Activated T-helper 17 cell treated with anti-CD3 and anti-CD28 coated beads, Interleukin-2, amount 50 U/mL, for 72 hours (primary cell): ENCODE measurements around the gene QSOX2. TPM values are rescaled to one million over a fixed set of nuclear protein-coding genes. Genes with fewer than 3 reads are reported as not detected.

Source experiments
- ATAC-seq: fragments of 150-1000 bp; cut with Tn5 transposase; replicated peaks from 2 replicates; pipeline ENCODE4 v1.10.0; 2021; ENCODE audit warnings: mild to moderate bottlenecking, moderate library complexity
- H3K27ac Mint-ChIP-seq: one replicate; pipeline ENCODE4 v1.8.0; 2022; ENCODE audit warnings: mixed read lengths
- H3K27me3 Mint-ChIP-seq: one replicate; pipeline ENCODE4 v1.8.0; 2022; ENCODE audit warnings: mixed read lengths
- H3K36me3 Mint-ChIP-seq: one replicate; pipeline ENCODE4 v1.8.0; 2022; ENCODE audit warnings: low read depth, mild to moderate bottlenecking, mixed read lengths
- H3K4me1 Mint-ChIP-seq: one replicate; pipeline ENCODE4 v1.8.0; 2022; ENCODE audit warnings: mixed read lengths
- H3K4me3 Mint-ChIP-seq: one replicate; pipeline ENCODE4 v1.8.0; 2022; ENCODE audit warnings: mild to moderate bottlenecking, mixed read lengths
- H3K9me3 Mint-ChIP-seq: one replicate; pipeline ENCODE4 v1.8.0; 2022; ENCODE audit warnings: mixed read lengths
- total RNA-seq, 2 donors: library from RNA; stranded (reverse); gene quantifications; one replicate each; pipeline ENCODE4 v1.2.3, GENCODE V29; 2022

QSOX2 gene
- total RNA-seq, 2 donors from 2014 or later = 25.9 to 28.5 TPM

DNA sequence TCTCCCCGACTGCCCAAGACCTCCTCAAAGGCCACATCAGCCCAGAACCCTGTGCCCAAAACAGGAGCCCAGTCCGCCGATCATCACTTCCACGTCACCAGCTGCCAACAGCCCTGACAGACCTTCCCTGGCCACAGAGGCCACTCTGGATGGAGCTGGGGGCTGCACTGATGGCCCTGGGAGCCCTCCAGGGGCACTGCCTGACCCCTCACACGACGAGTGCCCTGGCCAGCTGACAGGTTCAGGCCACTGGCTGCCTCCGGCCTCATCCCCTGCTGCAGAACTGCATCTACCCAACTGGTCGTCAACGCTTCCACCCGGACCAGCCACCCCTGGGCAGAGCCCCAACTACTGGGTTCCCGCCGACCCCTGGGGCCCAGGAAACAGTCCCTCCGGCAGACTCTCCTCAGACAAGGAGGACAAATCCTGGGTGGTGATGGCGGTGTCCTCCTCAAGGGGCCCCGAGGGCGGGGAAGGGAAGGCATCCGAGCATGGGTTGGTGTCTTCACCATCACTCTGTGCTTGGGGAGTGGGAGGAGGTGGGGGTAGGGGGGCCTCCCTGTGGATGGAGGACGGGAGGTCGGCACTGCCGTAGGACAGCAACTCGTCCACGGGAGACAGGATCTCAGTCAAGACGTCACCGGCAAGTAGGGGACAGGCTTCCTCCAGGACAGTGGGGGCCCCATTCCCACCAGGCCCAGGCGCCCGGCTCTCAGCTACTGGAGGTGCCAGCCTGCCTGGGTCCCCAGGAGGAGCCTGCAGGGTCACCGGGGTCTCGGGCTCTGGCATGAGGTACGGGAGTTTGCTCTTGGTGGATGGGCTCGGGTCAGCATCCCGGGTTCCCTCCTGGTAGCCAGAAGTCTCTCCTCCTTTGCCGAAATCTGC, 7.9 kb upstream of the QSOX2 start:
- no peak overlapping the region for H3K4me3 Mint-ChIP-seq
- H3K27ac Mint-ChIP-seq = no peak overlapping the region
- H3K36me3 Mint-ChIP-seq = no peaks in the 10 kb centered on the region
- no peak for ATAC-seq
- H3K27me3 Mint-ChIP-seq = no peaks in the 10 kb centered on the region
- H3K9me3 Mint-ChIP-seq = no peaks in the 10 kb centered on the region
- no peaks in the 10 kb centered on the region for H3K4me1 Mint-ChIP-seq

DNA sequence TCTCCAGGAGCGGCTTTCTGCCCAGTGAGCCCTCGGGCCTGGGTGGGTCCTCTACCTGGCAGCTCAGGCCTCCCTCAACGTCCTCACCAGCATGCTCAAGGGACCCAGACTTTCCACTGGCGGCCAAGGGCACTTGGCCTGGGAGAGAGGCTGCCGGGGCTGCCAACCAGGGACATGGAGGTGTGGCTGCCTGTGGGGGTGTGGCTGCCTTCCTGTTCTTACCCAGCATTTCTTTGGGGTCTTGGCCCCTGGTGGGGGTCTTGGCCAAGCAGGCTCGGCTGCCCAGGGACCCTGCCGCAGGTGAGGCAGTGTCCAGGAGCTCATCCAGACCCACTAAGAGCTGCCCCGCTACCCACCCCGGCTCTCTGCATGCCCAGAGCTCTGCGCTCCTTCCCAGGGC, 7.2 kb upstream of the QSOX2 start:
- Mint-ChIP-seq H3K36me3 (no peaks in the 10 kb centered on the region), H3K9me3 (no peaks in the 10 kb centered on the region), H3K27me3 (no peaks in the 10 kb centered on the region), H3K4me3 (no peak overlapping the region), H3K27ac (no peak overlapping the region), H3K4me1 (no peaks in the 10 kb centered on the region)
- no peak for ATAC-seq

DNA sequence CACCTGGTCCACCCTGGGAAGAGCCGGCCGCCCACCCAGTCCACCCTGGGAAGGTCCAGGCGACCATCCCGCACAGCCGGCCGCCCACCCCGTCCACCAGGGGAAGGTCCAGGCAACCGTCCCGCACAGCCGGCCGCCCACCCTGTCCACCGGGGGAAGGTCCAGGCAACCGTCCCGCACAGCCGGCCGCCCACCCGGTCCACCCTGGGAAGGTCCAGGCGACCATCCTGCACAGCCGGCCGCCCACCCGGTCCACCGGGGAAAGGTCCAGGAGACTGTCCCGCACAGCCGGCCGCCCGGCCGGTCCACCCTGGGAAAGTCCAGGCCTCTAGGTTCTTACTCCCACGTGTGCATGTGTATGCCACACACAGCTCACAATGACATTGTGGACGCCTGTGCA, 6.7 kb upstream of the QSOX2 start:
- Mint-ChIP-seq H3K36me3 (no peaks in the 10 kb centered on the region), H3K27ac (no peak overlapping the region), H3K27me3 (no peaks in the 10 kb centered on the region), H3K4me1 (no peaks in the 10 kb centered on the region), H3K9me3 (no peaks in the 10 kb centered on the region), H3K4me3 (no peak overlapping the region)
- ATAC-seq = no peak

DNA sequence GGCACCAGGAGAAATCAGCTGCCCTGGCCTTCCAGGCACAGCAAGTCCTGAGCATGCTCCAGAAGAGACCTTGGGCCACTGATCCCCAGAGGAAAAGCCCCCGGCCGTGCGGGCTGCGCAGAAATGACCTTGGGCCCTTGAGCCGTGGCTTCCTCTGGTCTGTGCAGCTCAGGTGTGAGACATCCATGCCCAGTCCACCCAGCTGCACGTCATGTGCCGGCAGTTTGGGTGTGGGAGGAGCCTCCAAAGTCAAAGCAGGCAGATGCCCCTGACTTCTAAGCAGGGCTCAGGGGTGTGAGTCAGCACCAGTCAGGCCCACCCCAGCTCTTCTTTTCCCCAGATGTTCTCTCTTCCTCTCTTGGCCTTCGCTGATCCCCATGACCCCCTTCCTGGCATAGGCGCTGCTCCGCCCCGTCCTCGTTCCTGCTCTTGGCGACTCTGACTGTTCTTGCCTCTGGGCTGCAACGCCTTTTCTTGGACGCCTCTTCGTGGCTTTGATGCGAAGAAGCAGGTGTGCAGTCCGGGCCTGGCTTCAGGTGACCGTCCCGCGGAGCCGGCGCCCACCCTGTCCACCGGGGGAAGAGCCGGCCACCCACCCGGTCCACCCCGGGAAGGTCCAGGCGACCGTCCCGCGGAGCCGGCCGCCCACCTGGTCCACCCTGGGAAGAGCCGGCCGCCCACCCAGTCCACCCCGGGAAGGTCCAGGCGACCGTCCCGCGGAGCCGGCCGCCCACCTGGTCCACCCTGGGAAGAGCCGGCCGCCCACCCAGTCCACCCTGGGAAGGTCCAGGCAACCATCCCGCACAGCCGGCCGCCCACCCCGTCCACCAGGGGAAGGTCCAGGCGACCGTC, 5.9 kb upstream of the QSOX2 start:
- Mint-ChIP-seq H3K36me3 (no peaks in the 10 kb centered on the region), H3K4me3 (no peak overlapping the region), H3K9me3 (no peaks in the 10 kb centered on the region), H3K4me1 (no peaks in the 10 kb centered on the region), H3K27me3 (no peaks in the 10 kb centered on the region), H3K27ac (no peak overlapping the region)
- ATAC-seq = no peak

DNA sequence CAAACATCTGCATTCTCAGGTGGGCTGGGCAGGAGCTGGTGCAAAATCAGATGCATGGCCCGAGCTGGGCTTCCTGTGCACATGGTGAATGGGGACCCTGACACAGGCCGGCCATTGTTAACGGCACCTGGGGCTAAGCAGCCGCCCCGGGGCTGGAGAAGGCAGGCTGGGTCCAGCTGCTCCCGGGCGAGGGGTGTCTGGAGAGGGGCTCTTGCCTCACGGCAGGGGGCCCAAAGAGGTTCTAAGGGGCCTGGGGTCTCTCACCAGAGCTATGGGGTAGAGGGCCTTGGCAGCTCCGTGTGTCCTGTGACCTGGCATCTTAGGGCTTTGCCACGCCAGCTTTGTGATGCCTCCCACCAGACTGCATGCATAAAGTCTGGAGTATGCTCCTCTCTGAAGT, 5.1 kb upstream of the QSOX2 start:
- Mint-ChIP-seq H3K27me3 (no peaks in the 10 kb centered on the region), H3K4me1 (no peaks in the 10 kb centered on the region), H3K36me3 (no peaks in the 10 kb centered on the region), H3K4me3 (no peak overlapping the region), H3K27ac (no peak overlapping the region), H3K9me3 (no peaks in the 10 kb centered on the region)
- ATAC-seq = no peak

DNA sequence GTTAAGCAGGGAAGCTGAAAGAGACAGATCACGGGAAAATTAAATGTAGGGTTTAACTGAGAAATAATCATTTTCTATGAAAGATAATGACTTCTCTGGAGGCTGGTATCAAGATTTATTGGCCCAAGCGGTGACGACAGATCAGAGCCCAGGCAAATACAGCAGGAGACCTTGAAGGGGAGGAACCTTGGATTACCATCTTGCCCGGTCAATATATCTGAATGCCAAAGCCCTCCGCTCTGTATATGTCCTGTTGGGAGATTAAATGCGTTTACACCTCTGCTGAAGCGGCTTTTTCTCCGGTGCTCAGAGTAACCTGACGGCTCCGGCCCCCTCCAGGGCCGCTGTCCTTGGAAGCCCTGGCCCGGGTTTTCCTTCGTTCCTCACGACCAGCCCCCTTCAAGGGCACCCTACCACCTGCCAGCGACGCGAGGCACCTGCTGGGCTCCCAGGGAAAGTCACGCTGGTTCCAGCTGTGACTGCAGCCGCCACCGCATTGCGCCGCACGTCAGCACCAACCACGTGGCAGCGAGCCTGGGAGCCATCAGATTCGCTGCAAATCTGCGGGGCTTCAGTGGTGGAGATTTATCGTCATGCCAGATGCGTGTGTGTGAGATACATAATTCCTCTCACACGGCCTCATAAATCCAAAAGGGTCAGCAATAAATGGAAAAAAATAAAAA, 4.4 kb upstream of the QSOX2 start:
- no peaks in the 10 kb centered on the region for H3K27me3 Mint-ChIP-seq
- peaks cover under 1% of the 10 kb centered on the region for H3K36me3 Mint-ChIP-seq
- H3K4me1 Mint-ChIP-seq = no peaks in the 10 kb centered on the region
- no peak overlapping the region for H3K4me3 Mint-ChIP-seq
- H3K27ac Mint-ChIP-seq = no peak overlapping the region
- no peak for ATAC-seq
- no peaks in the 10 kb centered on the region for H3K9me3 Mint-ChIP-seq

DNA sequence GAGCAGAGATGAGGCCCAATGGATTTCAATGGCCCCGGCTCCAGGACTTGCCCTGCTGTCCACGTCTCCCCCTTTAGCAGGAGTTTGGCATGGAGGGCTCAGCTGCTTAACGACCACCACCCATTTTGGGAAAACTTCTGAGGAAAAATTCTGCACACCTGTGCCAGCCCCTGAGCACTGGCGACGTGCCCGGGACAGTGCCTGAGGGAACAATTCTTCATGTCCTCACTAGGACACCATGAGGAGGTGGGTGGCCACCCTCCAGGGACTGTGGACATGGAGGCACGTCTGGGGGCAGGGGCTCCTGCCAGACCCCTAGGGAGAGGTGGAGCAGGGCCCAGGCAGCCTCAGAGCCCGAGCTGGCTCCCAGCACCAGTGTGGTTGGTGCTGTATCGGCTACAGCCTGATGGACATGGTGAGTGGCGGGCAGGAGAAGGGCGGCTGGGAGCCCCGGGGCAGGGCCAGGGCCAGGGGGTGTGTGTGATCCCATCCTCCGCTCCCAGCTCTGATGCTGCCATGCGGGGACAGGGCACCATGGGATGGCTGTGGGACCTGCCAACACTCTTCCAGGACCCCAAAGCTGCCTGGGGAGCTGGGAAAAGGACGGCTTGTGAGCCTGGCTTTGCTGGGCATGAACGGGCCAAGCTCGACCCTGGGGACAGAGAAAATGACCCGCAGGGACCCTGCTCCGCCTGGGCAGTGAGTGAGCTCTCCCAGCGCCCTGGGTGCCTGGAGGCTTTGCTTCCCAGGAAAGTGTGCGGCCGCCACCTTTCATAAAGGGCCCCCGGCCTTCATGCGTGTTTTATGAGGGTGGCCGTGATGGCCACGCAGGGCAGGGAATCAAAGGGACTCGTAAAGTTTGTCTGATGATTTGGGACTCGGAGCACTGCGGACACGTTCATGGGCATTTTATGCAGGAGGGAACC, 3.6 kb upstream of the QSOX2 start:
- no peak overlapping the region for H3K4me3 Mint-ChIP-seq
- H3K27ac Mint-ChIP-seq = no peak overlapping the region
- no peak for ATAC-seq
- H3K9me3 Mint-ChIP-seq = no peaks in the 10 kb centered on the region
- H3K4me1 Mint-ChIP-seq = peaks cover 8% of the 10 kb centered on the region
- no peaks in the 10 kb centered on the region for H3K27me3 Mint-ChIP-seq
- H3K36me3 Mint-ChIP-seq = peaks cover 6% of the 10 kb centered on the region

DNA sequence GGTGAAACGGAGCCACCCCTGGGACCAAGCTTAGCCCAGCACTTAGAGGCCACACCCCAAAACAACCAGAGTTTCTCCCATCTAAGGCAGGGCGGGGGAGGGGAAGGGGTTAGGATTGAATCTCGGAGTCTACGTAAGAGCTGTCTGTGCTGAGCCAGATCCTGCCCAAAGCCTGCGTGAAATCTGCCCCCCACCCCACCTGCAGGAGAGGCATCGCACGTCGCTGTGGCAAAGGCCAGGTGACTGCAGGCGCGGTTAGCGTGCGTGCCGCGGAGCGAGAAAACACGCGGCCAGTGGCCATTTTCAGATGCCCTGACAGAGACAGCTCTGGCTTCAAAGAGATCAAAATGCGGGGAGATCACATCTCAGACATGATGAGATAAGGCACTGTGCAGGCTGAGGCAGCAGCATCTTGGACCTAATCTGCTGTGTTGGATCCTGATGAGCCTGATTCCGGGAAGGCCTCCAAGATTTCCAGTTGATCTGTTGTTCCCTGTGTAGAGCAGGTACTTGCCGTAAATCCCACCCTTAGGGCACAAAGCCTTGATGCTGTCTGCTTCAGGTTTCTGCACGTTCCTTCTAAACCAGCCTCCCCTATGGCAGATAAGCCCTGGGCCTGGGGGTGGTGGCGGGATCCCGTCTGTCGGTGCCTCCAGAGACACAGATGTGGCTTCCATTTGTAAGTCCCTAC, 2.5 kb upstream of the QSOX2 start:
- Mint-ChIP-seq H3K4me3 (no peak overlapping the region), H3K36me3 (peaks cover 12% of the 10 kb centered on the region), H3K9me3 (no peaks in the 10 kb centered on the region), H3K27me3 (no peaks in the 10 kb centered on the region), H3K27ac (no peak overlapping the region), H3K4me1 (peaks cover 18% of the 10 kb centered on the region)
- no peak for ATAC-seq

DNA sequence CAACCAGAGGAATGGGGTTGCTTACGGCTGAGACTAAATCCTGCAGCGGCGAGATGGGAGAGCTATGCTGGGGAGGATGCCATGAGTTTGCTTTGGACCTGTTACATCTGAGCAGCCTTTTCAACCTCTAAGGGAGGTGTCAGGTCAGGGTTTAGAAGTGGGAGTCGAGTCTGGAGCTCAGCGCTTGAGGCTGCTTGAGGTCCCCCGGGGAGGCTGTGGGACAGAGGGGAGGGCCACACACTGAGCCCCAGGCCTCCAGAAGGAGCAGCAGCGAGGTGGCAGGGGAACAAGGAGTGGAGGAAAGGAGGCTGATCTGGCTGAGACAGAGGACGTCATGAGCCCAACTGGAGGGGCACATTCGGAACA, 1.9 kb upstream of the QSOX2 start:
- Mint-ChIP-seq H3K4me3 (no peak overlapping the region), H3K27ac (no peak overlapping the region), H3K4me1 (peaks cover 19% of the 10 kb centered on the region), H3K36me3 (peaks cover 15% of the 10 kb centered on the region), H3K9me3 (no peaks in the 10 kb centered on the region), H3K27me3 (no peaks in the 10 kb centered on the region)
- no peak for ATAC-seq

DNA sequence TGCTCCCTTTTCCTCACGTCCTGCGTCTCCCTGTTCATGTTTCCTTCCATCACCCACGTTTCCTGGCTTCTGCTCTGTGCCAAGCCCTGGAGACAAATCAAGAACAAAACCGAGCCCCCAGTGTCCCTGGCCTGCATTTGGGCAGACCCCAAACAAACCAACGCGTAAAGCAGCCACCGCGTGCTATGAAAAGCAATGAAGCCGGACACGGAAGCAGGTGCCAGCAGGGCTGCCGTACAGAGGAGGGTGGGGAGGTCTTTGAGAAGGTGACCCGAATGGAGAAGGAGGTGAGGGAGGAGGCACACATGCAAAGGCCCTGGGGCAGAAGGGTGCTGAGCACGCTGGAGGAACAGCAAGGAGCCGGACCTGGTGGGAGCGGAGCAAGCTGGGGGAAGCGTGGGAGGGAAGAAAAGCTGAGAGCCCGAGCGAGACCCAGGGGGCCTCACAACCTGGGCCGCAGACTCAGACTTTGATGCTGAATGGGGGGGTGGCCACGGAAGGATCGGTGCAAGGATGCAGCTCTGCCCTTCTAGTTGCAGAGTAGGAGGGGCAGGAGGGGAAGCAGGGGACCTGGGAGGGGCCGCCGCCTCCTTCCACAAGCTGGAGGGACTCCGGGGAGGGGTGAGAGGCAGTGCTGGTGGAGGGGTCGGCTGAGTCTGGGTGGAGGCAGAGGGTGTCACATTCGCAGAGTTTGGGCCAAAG, 1.4 kb upstream of the QSOX2 start:
- Mint-ChIP-seq H3K4me3 (no peak overlapping the region), H3K27ac (no peak overlapping the region), H3K36me3 (peaks cover 16% of the 10 kb centered on the region), H3K9me3 (no peaks in the 10 kb centered on the region), H3K27me3 (no peaks in the 10 kb centered on the region), H3K4me1 (peaks cover 19% of the 10 kb centered on the region)
- ATAC-seq = no peak

DNA sequence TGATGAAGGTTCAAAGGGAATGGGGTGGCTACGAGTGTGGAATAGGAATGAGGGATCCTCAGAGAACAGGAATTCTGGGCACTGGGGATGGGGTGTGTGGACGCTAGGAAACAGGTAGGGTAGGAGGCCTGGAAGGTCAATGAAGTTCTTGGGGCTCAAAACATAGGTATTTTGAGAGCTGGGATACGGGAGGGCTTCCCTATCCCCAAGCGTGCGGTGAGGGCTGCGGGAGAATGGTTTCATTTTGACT, 718 bp downstream of the QSOX2 start:
- ATAC-seq = no peak
- Mint-ChIP-seq H3K4me3 (peak overlapping the region; percentile 99), H3K9me3 (no peaks in the 10 kb centered on the region), H3K36me3 (peaks cover 23% of the 10 kb centered on the region), H3K27ac (peak overlapping the region; percentile 82), H3K4me1 (peaks cover 28% of the 10 kb centered on the region), H3K27me3 (no peaks in the 10 kb centered on the region)

DNA sequence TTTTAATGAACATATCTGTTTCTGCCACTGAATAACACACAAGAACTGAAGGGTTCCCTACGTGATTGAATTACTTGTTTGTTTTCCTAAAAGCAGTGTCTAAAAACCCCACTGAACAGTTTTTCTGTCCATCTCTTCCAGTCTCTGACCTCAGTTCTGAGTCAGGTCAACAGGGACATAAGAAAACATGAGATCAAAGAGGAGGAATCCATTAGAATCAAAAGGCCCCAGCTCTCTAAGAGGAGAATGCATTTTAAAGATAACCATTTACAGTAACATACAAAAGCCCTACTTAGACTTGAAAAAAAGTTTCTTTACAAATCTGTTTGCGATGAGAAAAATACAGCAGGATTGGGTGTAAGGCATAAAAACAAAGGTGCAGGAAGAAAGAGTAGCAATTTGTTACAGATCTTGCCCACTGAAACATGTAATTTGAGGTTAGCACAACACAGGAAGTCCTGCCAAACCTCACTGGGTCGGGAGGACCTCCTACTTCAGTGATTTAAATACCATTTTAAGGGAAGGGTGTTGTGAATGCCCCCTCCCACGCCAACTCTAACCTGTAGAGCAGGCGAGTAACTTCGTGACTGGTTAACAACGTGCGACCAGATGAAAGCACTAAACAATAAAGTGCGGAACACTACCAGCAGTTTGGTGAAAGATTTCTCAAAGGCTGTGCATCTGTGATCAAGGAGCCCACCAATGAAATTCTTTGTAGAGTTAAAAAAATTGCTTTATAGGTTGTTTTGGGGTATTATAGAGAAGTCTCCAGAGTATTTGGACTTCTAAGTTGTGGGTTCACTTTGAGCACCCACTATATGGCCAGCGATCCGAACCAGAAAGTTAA, 1.3 kb downstream of the QSOX2 start:
- ATAC-seq = peak; percentile 84
- peaks cover 28% of the 10 kb centered on the region for H3K4me1 Mint-ChIP-seq
- peak overlapping the region; percentile 99 for H3K4me3 Mint-ChIP-seq
- peak overlapping the region; percentile 82 for H3K27ac Mint-ChIP-seq
- peaks cover 23% of the 10 kb centered on the region for H3K36me3 Mint-ChIP-seq
- H3K9me3 Mint-ChIP-seq = no peaks in the 10 kb centered on the region
- H3K27me3 Mint-ChIP-seq = no peaks in the 10 kb centered on the region
